ENCODE data around the gene KRT34. TPM values are rescaled to one million over a fixed set of nuclear protein-coding genes. Genes with fewer than 3 reads are reported as not detected.

KRT34 gene
- total RNA-seq, 4 donors from 2014 or later = not detected

GRCh38 chr17:41343029-41343428, 39.1 kb downstream of the KRT34 start:
- H3K27me3 ChIP-seq = no peaks in the 10 kb centered on the region
- H3K4me1 ChIP-seq = no peaks in the 10 kb centered on the region
- TF ChIP-seq POLR2A (IDR thresholded peaks at IDR 0.05) (no peak), CTCF (IDR thresholded peaks at IDR 0.05) (no peak)
- no peak for DNase-seq
- no peak overlapping the region for H3K27ac ChIP-seq
- H3K36me3 ChIP-seq = no peaks in the 10 kb centered on the region
- no peaks in the 10 kb centered on the region for H3K9me3 ChIP-seq
- H3K4me3 ChIP-seq = no peak overlapping the region

GRCh38 chr17:41340934-41341861, 40.9 kb downstream of the KRT34 start:
- H3K27ac ChIP-seq = no peak overlapping the region
- no peaks in the 10 kb centered on the region for H3K27me3 ChIP-seq
- no peak for TF ChIP-seq CTCF (IDR thresholded peaks at IDR 0.05)
- TF ChIP-seq POLR2A (IDR thresholded peaks at IDR 0.05) = no peak
- no peaks in the 10 kb centered on the region for H3K36me3 ChIP-seq
- H3K9me3 ChIP-seq = no peaks in the 10 kb centered on the region
- no peaks in the 10 kb centered on the region for H3K4me1 ChIP-seq
- H3K4me3 ChIP-seq = no peak overlapping the region
- no peak for DNase-seq

- H3K9me3 ChIP-seq = no peaks in the 10 kb centered on the region
- no peaks in the 10 kb centered on the region for H3K27me3 ChIP-seq
- H3K27ac ChIP-seq = peak overlapping the region in 1 of 4 donors; percentile 13
- no peak overlapping the region for H3K4me3 ChIP-seq
- no peak for TF ChIP-seq POLR2A (IDR thresholded peaks at IDR 0.05)
- no peak for TF ChIP-seq CTCF (IDR thresholded peaks at IDR 0.05)
- DNase-seq = no peak
- no peaks in the 10 kb centered on the region for H3K36me3 ChIP-seq
- H3K4me1 ChIP-seq = no peaks in the 10 kb centered on the region
These were observed 41.6 kb downstream of the KRT34 start for GRCh38 chr17:41340494-41340893.

GRCh38 chr17:41339571-41340172, 42.4 kb downstream of the KRT34 start:
- Histone ChIP-seq H3K9me3 (no peaks in the 10 kb centered on the region), H3K4me3 (no peak overlapping the region), H3K27ac (peak overlapping the region in 1 of 4 donors; percentile 28), H3K27me3 (no peaks in the 10 kb centered on the region), H3K36me3 (no peaks in the 10 kb centered on the region), H3K4me1 (no peaks in the 10 kb centered on the region)
- DNase-seq = no peak
- TF ChIP-seq CTCF (IDR thresholded peaks at IDR 0.05) (no peak), POLR2A (IDR thresholded peaks at IDR 0.05) (no peak)

GRCh38 chr17:41338961-41339485, 43.1 kb downstream of the KRT34 start:
- no peaks in the 10 kb centered on the region for H3K27me3 ChIP-seq
- no peaks in the 10 kb centered on the region for H3K4me1 ChIP-seq
- H3K9me3 ChIP-seq = no peaks in the 10 kb centered on the region
- no peak for DNase-seq
- no peak overlapping the region for H3K4me3 ChIP-seq
- TF ChIP-seq CTCF (IDR thresholded peaks at IDR 0.05) = no peak
- TF ChIP-seq POLR2A (IDR thresholded peaks at IDR 0.05) = no peak
- H3K27ac ChIP-seq = peak overlapping the region in 1 of 4 donors; percentile 28
- H3K36me3 ChIP-seq = no peaks in the 10 kb centered on the region
